HepG2 (cell line): ENCODE measurements around the gene OPRL1. TPM values are rescaled to one million over a fixed set of nuclear protein-coding genes. Genes with fewer than 3 reads are reported as not detected.

ENCODE experiments used
- ADNP ChIP-seq: sonication (generic); formaldehyde crosslinking; IDR thresholded peaks from 2 replicates; pipeline ENCODE4 v1.4.0; 2020; ENCODE audit warnings: missing genetic modification reagents
- EEA1 ChIP-seq: sonication (generic); formaldehyde crosslinking; IDR thresholded peaks from 2 replicates; pipeline ENCODE4 v1.5.1; 2020; ENCODE audit warnings: mild to moderate bottlenecking, missing genetic modification reagents, borderline replicate concordance
- KAT8 ChIP-seq: IDR thresholded peaks from 2 replicates; pipeline ENCODE4 v1.6.1; 2016; ENCODE audit warnings: missing genetic modification reagents, missing compliant biosample characterization
- KDM4B ChIP-seq: sonication (generic); formaldehyde crosslinking; IDR thresholded peaks from 2 replicates; pipeline ENCODE4 v1.4.0; 2020; ENCODE audit warnings: missing genetic modification reagents
- MED1 ChIP-seq: sonication (generic); formaldehyde crosslinking; IDR thresholded peaks from 2 replicates; pipeline ENCODE4 v1.4.0; 2020; ENCODE audit warnings: missing genetic modification reagents
- MED8 ChIP-seq: sonication (generic); formaldehyde crosslinking; IDR thresholded peaks from 2 replicates; pipeline ENCODE4 v1.8.1; 2023; ENCODE audit warnings: mild to moderate bottlenecking, missing genetic modification reagents; ENCODE audit not compliant: insufficient replicate concordance
- NFKB2 ChIP-seq: sonication (generic); formaldehyde crosslinking; IDR thresholded peaks from 2 replicates; pipeline ENCODE4 v1.4.0; 2020; ENCODE audit warnings: missing genetic modification reagents, borderline replicate concordance
- PAX8 ChIP-seq: sonication (generic); formaldehyde crosslinking; IDR thresholded peaks from 2 replicates; pipeline ENCODE4 v1.8.0; 2022; ENCODE audit warnings: mild to moderate bottlenecking, missing genetic modification reagents, borderline replicate concordance
- RBFOX2 ChIP-seq: fragments of 200-400 bp; formaldehyde crosslinking; IDR thresholded peaks from 2 replicates; pipeline ENCODE4 v1.6.1; 2017; ENCODE audit warnings: low read depth, mild to moderate bottlenecking, low read length
- SALL2 ChIP-seq: sonication (generic); formaldehyde crosslinking; IDR thresholded peaks from 2 replicates; pipeline ENCODE4 v1.8.1; 2023; ENCODE audit warnings: mild to moderate bottlenecking, missing genetic modification reagents, inconsistent platforms
- SKI ChIP-seq: fragments of 450-650 bp; IDR thresholded peaks from one replicate; pipeline ENCODE4 v1.6.1; 2018; ENCODE audit warnings: mild to moderate bottlenecking; ENCODE audit not compliant: partially characterized antibody
- SPEN ChIP-seq: sonication (generic); formaldehyde crosslinking; IDR thresholded peaks from 2 replicates; pipeline ENCODE4 v1.5.1; 2020; ENCODE audit warnings: low read depth, mild to moderate bottlenecking, missing genetic modification reagents
- TAF1 ChIP-seq: sonication (generic); formaldehyde crosslinking; IDR thresholded peaks from 2 replicates; pipeline ENCODE4 v1.4.0; 2020; ENCODE audit warnings: missing genetic modification reagents
- ZBTB3 ChIP-seq: sonication (generic); formaldehyde crosslinking; IDR thresholded peaks from 2 replicates; pipeline ENCODE4 v1.4.0; 2020; ENCODE audit warnings: low read depth, mild to moderate bottlenecking, moderate library complexity, missing genetic modification reagents, borderline replicate concordance
- ZBTB7A ChIP-seq: sonication (generic); formaldehyde crosslinking; IDR thresholded peaks from 2 replicates; pipeline ENCODE4 v1.8.0; 2022; ENCODE audit warnings: mild to moderate bottlenecking, missing genetic modification reagents
- ZMYM3 ChIP-seq: sonication (generic); formaldehyde crosslinking; IDR thresholded peaks from 2 replicates; pipeline ENCODE4 v1.5.1; 2020; ENCODE audit warnings: mild to moderate bottlenecking, missing genetic modification reagents
- ZNF468 ChIP-seq: sonication (generic); formaldehyde crosslinking; IDR thresholded peaks from 2 replicates; pipeline ENCODE4 v1.8.0; 2022; ENCODE audit warnings: mild to moderate bottlenecking, moderate library complexity, missing genetic modification reagents
- polyA plus RNA-seq, 8 experiments: library from polyadenylated mRNA; depleted of rRNA in 3 of 8; stranded (reverse) in 7 of 8; unstranded in 1 of 8; fragments of >200 nt; fragmentation: Illumina TruSeq in 4 of 8; extraction: Trizol in 4 of 8; gene quantifications; 2 replicates each; pipeline versions ENCODE4 v1.2.1 to v1.2.3, GENCODE V29; 2011 to 2016; ENCODE audit warnings: low read depth in 4 of 8, missing spikeins in 1 of 8, mixed read lengths in 1 of 8; ENCODE audit not compliant: insufficient read depth in 1 of 8
- total RNA-seq, 5 experiments: library from RNA; depleted of rRNA; stranded (reverse); fragments of >200 nt; fragmentation: Illumina TruSeq; extraction: Trizol; gene quantifications; 2 replicates each; pipeline ENCODE4 v1.2.3, GENCODE V29; 2016; ENCODE audit warnings: low read depth in 1 of 5
- TF ChIP-seq, protein P1 (sequence below): IDR thresholded peaks from 2 replicates; pipeline ENCODE4 v1.6.1; 2016; ENCODE audit warnings: mild to moderate bottlenecking
- TF ChIP-seq, protein P2 (sequence below): sonication (generic); formaldehyde crosslinking; IDR thresholded peaks from 2 replicates; pipeline ENCODE4 v1.5.1; 2020; ENCODE audit warnings: mild to moderate bottlenecking, missing genetic modification reagents, moderate library complexity
- TF ChIP-seq, protein P3 (sequence below): conservative IDR thresholded peaks from 2 replicates; pipeline ENCODE4 v1.6.1; 2018; ENCODE audit warnings: missing genetic modification reagents
- TF ChIP-seq, protein P4 (sequence below): sonication (generic); formaldehyde crosslinking; IDR thresholded peaks from 2 replicates; pipeline ENCODE4 v1.4.0; 2020; ENCODE audit warnings: missing genetic modification reagents

OPRL1 gene
- total and polyA plus RNA-seq, 2 of the 13 experiments (the other 11 are each of a cell fraction or from before 2014, with no cell fraction given): 0.35 to 0.71 TPM

DNA sequence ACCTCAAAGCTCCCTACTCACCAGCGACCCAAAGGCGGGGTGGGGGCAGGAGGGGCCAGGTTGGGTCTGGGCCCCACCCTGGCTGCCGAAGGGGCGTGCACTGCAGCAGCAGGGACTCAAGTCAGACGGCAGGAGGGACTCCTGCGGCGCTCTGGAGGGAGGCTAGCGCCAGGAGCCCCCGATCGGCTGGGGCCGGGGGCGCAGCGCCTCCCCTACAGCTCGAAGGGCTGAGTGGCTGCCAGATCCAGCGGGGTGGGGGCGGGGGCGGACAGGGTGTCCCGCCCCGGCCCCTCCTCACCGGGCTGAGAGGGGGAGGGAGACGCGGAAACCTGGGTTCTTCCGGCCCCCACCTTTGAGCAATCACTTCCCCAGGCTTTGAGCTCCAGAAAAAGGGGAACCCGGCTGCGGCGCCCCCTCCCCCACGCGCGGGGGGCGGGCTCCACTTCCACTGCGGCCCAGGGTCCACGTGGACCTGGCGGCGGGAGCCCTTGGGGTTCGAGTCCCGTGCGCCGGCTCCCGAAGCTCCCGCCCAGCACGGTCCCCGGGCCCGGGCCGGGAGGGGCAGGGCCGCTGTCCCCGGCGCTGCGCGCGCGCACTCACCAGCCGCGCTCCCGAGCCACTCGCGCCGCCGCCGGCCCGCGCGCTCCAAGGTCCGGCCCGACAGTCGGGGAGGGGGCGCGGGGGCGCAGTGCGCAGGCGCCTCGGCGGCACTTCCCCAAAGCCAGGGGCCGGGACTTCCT lies 439 bp upstream of the OPRL1 start, which contains the start of gene RGS19 (continued):
- TF ChIP-seq KDM4B (CRISPR knock-in tag) (peak; percentile 27; the same call in 1 of the 2 replicates), SALL2 (peak; percentile 68), PAX8 (CRISPR knock-in tag) (0 out of 2 replicates have a peak, but pooled peaks have one; percentile 59), MED8 (CRISPR knock-in tag) (peak; percentile 20), EEA1 (CRISPR knock-in tag) (peak; percentile 63; the same call in 1 of the 2 replicates), ZMYM3 (peak; percentile 99), TAF1 (CRISPR knock-in tag) (peak; percentile 24; the same call in 1 of the 2 replicates), MED1 (CRISPR knock-in tag) (peak; percentile 26; the same call in 1 of the 2 replicates), ZBTB7A (CRISPR knock-in tag) (peak; percentile 57), KAT8 (CRISPR knock-in tag) (0 out of 2 replicates have a peak, but pooled peaks have one; percentile 18), NFKB2 (no peak), ZNF468 (no peak), RBFOX2 (peak; percentile 64), SKI (peak; percentile 47), ADNP (CRISPR knock-in tag) (peak; percentile 87; the same call in 1 of the 2 replicates), SPEN (CRISPR knock-in tag) (peak; percentile 56), ZBTB3 (CRISPR knock-in tag) (peak; percentile 69; the same call in 1 of the 2 replicates)
- TF ChIP-seq, protein P1, sequence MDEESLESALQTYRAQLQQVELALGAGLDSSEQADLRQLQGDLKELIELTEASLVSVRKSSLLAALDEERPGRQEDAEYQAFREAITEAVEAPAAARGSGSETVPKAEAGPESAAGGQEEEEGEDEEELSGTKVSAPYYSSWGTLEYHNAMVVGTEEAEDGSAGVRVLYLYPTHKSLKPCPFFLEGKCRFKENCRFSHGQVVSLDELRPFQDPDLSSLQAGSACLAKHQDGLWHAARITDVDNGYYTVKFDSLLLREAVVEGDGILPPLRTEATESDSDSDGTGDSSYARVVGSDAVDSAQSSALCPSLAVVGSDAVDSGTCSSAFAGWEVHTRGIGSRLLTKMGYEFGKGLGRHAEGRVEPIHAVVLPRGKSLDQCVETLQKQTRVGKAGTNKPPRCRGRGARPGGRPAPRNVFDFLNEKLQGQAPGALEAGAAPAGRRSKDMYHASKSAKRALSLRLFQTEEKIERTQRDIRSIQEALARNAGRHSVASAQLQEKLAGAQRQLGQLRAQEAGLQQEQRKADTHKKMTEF (CRISPR knock-in tag): peak; percentile 86
- TF ChIP-seq, protein P2, sequence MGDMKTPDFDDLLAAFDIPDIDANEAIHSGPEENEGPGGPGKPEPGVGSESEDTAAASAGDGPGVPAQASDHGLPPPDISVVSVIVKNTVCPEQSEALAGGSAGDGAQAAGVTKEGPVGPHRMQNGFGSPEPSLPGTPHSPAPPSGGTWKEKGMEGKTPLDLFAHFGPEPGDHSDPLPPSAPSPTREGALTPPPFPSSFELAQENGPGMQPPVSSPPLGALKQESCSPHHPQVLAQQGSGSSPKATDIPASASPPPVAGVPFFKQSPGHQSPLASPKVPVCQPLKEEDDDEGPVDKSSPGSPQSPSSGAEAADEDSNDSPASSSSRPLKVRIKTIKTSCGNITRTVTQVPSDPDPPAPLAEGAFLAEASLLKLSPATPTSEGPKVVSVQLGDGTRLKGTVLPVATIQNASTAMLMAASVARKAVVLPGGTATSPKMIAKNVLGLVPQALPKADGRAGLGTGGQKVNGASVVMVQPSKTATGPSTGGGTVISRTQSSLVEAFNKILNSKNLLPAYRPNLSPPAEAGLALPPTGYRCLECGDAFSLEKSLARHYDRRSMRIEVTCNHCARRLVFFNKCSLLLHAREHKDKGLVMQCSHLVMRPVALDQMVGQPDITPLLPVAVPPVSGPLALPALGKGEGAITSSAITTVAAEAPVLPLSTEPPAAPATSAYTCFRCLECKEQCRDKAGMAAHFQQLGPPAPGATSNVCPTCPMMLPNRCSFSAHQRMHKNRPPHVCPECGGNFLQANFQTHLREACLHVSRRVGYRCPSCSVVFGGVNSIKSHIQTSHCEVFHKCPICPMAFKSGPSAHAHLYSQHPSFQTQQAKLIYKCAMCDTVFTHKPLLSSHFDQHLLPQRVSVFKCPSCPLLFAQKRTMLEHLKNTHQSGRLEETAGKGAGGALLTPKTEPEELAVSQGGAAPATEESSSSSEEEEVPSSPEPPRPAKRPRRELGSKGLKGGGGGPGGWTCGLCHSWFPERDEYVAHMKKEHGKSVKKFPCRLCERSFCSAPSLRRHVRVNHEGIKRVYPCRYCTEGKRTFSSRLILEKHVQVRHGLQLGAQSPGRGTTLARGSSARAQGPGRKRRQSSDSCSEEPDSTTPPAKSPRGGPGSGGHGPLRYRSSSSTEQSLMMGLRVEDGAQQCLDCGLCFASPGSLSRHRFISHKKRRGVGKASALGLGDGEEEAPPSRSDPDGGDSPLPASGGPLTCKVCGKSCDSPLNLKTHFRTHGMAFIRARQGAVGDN (CRISPR knock-in tag): peak; percentile 73
- TF ChIP-seq, protein P3, sequence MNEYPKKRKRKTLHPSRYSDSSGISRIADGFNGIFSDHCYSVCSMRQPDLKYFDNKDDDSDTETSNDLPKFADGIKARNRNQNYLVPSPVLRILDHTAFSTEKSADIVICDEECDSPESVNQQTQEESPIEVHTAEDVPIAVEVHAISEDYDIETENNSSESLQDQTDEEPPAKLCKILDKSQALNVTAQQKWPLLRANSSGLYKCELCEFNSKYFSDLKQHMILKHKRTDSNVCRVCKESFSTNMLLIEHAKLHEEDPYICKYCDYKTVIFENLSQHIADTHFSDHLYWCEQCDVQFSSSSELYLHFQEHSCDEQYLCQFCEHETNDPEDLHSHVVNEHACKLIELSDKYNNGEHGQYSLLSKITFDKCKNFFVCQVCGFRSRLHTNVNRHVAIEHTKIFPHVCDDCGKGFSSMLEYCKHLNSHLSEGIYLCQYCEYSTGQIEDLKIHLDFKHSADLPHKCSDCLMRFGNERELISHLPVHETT: peak; percentile 43; the same call in 1 of the 2 replicates
- TF ChIP-seq, protein P4, sequence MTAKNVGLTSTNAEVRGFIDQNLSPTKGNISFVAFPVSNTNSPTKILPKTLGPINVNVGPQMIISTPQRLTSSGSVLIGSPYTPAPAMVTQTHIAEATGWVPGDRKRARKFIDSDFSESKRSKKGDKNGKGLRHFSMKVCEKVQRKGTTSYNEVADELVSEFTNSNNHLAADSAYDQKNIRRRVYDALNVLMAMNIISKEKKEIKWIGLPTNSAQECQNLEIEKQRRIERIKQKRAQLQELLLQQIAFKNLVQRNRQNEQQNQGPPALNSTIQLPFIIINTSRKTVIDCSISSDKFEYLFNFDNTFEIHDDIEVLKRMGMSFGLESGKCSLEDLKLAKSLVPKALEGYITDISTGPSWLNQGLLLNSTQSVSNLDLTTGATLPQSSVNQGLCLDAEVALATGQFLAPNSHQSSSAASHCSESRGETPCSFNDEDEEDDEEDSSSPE (CRISPR knock-in tag): peak; percentile 61; the same call in 1 of the 2 replicates
